NCI-H2029 treated with DMSO at 0.1 percent for 48 hours (cell line): ENCODE results near the gene GRAMD4.

Source experiments
- DNase-seq: peaks from one replicate; lab custom pipeline; 2025; lab: John Stamatoyannopoulos, UW

Gene GRAMD4

DNA sequence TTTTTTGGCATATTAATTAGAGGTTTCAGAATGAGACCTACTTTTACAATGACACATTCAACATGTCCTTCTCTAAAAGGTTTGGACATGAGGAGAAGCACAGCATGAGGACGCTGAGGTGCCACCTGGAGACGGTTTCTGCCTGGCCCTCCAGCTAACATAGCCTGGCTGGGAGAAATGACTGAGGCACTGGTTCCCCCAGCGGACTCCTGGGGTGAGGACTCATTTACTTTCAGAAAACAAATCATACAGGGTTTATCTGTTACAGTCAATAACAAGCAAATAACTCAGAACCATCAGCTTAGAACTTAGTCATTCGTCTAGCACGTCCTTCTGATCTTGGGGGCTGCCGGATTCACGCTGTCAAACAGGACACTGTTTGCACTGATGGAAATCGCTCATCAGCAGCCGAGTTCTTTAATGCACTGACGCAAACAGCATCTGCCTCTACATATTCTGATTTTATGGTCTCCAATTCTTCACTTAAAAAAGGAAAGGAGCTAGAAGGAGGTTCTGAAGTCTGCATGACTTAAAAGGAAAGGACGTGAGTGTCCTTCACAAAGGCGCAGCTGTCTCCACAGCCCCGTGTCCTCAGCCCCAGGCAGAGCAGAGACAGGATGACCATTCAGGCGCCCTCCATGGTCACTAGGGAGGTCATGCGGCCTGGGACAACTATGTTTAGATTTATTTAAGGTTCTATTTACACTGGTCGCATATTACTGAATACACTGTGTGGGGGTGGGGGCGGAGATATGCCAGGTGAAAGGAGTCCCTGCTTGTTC, 73.6 kb downstream of the GRAMD4 start:
- no peak for DNase-seq

DNA sequence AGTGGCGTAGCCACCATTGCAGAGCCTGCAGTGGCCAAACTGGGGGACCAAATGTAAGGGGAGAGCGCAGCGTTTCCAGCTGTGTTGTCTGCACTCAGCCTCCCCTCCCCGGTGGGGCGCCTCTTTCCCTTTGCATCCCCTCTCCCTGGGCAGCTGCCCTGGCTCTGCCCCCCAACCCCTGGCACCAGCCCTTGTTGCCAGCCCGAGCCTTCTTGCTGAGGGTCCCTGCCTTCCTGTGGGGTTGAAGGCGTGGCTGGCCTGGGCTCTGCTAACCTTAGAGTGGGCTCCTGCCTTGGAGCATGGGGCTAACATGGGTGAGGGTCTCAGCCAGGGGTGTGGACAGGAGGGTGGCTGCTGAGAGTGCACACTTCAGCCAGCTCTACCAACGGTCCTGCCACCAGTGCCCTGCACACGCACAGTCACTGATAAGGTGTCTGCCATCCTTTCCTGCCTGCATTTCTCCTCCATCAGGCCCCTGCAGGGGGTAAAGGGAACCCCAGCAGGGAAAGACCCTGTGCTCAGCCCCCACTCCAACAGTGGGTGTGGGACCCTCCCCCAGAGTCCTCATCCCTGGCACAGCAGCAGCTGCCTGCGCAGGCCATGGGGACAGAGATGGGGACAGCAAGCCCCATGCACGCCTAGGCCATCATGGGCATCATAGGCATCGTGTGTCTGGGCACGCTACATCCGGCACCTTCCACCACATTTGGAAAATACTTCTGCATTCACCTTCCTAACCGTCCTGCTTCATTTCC, 74.4 kb downstream of the GRAMD4 start:
- no peak for DNase-seq

DNA sequence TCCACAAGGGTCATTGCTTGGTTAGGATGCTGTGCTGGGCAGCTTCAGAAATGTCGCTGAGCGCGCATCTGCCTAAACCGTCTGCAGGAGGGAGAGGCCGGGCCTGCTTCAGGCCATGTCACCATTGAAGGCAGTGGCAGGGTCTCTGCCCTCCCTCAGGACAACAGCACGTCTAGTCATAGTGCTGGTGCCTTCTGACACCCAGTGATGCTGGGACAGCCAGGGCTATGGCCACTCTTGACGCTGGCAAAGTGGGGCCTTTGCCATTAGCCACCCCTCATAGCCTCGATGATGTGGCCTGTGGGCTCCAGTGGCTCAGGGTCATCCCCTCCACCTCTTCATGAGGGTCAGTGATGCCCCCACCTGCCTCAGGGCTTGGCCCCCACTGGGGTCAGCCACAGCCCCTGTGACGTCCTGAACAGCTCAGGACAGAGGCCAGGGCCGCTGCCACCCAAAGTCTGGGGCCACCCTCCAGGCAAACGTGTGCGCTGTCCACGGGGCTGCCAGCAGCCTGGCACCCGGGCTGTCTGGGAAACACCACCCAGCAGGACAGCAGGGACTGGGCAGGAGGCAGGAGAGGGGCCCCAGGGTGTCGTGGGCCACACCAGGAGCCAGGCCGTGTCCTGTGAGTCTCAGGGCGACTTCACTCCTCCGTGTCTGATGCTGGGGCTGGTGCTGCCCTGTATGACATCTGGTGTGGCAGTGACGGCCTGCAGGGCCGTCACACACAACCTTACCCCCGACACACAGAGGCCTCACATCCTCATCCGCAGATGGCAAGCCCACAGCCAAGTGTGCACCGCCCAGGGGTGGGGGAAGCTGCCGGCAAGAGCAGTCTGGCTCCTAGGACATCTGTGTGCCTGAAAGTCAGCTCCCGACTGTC, 75.4 kb downstream of the GRAMD4 start:
- DNase-seq: no peak

DNA sequence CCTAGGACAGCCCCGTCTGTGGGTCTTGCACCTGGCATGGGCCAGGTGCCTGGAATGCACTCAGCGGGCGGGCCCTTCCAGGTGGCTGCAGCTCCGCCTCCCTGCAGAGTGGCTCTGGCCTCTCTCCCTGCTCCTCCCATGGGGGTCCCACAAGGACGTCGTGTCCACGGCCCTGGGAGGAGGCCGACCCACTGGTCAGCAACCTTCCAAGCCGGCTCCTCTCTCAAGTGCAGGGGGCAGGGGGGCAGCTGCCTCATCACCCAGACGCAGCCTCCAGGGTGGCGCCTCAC, 76.0 kb downstream of the GRAMD4 start:
- DNase-seq: no peak

DNA sequence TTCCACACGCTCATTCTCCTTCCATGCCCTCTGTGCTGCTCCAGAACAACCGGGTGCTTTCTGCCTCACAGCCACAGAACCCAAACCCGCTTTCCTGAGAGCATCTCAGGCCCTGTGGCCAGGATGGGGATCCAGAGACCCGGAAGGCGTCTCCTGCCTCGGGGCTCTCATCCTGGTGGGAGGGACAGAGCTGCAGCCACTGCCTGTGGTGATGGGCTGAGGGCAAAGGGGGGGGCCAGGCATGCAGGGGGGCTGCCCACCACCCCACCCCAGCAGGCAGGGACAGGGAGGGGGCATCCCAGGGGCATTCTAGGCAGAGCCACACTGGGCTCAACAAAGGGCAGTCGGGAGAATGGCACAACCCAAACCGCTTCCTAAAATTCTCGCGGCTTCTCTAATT, 76.4 kb downstream of the GRAMD4 start:
- no peak for DNase-seq

DNA sequence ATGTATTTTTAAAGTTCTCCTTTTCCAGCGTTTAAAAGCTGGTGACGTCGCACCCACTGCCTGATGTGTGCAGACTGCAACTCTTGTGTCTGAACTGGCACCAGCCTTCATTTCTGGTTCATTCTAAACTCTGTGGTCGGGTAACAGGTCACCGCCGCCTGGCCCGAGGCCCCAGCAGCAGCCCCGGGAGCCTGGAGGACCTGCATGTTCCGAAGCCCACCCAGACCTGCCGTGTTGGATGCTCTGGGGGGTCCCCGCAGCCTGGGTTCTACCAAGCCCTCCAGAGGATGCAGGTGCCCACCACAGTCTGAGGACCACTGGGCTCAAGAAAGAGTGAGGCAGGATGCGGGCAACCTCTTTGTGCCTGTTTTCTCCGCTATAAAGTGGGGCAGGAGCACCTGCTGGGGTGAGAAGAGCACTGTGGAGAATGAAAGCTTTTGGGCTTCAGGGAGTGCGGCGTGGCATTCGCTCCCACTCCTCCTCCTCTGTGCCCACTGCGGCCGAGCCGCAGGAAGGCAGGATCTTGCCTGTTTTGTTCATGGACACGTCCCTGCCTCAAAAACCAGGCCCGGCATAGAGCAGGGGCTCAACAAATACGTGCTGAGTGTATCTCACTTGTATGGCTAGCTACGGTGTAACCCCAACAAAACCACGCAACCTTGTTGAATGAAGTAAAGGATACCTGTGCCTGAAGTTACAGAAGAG, 77.8 kb downstream of the GRAMD4 start:
- no peak for DNase-seq

GRCh38 chr22:46699091-46699490, 78.9 kb downstream of the GRAMD4 start:
- no peak for DNase-seq

DNA sequence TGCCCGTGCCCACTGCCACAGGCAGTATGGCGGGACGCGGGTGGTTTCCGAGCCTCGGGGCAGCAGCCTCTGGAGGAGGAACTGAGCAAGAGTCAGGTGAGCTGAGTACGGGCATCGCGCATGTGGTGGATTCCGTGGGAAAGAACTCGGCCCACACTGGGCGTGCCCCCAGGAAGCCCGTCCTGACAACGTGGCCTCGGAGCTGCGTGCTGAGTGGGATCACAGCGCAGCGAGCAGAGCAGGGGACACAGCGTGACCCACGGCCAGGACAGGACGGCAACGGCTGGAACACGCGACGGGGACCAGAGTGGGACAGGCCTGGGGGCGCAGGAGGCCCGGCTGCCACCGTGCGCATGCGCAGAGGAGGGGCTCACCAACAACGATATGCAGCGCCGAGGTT, 81.1 kb downstream of the GRAMD4 start:
- DNase-seq: no peak

DNA sequence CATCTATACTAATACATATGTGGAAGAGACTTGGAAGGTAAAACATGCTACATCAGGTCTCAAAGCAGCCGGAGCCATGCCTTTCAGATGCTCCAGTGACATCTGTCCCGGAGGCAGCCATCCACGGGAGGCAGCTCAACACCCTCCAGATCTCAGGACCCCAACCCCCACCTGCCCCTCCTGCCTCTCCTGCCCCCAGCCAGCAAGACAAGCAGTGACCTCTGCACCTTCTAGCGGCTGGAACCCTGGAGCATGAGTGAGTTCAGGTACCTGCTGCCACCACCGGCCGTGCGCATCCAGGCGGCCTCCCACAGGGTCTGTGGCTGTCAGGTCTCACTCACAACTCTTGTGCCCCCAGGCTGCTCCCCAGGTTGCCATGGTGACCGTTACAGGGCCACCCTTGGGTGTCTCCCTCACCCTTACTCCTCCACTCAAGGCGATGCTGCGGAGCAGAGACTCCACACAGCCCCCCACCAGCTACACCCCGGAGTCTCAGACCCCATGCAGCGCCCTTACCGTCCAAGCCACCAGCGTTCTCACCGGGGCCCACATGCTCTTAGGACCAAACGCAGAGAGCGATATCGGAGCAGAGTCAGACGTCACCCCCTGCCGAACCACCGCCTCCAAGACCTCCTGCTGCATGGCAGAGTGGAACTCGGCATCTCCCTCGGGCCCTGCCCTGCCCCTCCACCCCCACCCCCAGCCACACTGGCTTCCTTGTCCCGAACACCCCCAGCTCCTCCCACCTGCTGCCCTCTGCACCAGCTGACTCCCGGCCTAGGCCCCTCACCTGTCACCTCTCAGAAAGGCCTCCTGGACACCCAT, 83.2 kb downstream of the GRAMD4 start:
- no peak for DNase-seq

DNA sequence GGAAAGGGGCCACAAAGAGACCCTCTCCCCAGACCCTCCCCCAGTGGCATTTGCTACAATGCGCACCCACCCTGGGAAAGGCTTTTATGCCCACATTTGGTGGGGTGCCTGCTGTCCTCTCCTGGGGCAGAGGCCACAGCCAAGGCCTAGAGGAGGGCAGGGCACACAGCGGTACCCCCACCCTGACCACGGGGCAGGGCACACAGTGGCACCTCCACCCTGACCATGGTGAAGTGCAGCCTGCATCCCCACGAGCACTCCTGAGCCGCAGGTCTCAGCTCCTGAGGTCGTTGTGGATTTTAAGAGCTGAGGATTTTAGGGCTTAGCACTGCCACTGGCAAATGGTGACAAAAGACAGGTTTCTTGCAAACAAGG, 83.8 kb downstream of the GRAMD4 start:
- DNase-seq: no peak

GRCh38 chr22:46706060-46706459, 85.9 kb downstream of the GRAMD4 start:
- no peak for DNase-seq

- no peak for DNase-seq
Observed at GRCh38 chr22:46707305-46707704, 87.1 kb downstream of the GRAMD4 start.

DNA sequence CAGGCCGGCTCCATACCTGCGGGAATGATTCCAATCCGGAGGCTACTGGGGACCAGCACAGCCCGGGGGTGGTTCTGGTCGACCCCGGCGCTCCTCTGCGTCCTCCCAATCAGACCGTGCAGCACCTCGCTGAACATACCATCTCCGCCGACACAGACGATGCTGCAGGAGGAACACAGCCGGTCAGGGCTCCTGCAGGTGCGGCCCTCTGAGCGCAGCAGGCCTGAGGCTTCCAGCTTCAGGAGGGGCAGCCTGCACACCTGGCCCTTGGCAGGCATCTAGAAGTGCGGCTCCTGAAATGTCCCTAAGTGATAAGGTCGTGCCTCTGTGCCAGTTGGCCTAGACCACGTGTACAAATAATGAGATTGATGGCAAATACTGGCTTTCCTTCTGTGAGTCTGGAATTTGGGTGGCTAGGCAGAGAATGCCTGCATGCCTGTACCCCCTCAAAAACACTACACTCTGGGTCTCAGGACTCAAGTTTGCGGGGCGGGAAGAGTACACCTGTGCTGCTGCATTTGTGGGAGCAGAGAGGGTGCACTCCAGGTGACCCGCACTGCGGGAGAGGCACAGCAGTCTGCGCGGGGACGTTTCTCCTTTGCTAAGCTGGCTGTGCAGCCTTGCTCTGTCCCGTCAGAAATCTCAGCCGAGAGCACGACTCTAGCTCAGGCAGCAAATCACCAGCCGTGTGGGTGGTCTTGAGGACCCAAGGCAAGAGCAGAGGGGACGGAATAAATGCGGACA, 87.8 kb downstream of the GRAMD4 start:
- DNase-seq: no peak

GRCh38 chr22:46708766-46709330, 88.7 kb downstream of the GRAMD4 start:
- no peak for DNase-seq

- no peak for DNase-seq
Observed at GRCh38 chr22:46710806-46711205, 90.6 kb downstream of the GRAMD4 start.

- no peak for DNase-seq
Observed at GRCh38 chr22:46712288-46712687, 92.1 kb downstream of the GRAMD4 start.

- DNase-seq: no peak
Observed at GRCh38 chr22:46714550-46714949, 94.4 kb downstream of the GRAMD4 start.

DNA sequence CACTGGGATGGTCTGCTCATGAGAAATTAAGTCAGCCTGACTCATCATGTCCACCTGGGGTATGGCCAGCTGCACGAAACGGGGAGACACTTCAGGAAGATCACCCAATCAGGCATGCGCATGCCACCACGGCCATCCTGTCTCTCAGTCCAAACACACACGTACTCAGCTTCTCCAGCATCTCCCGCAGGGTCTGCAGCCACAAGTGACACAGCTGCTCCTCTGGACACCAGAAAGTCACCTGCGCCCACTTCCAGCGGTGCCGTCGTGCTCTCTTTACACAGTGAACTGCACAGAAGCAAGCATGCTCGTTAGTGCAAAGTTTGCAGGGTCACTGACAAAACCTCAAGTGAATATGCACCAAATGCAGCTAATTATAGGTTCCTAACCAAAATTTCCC, 99.7 kb downstream of the GRAMD4 start:
- DNase-seq: no peak

- no peak for DNase-seq
Observed at GRCh38 chr22:46721501-46722085, 101.4 kb downstream of the GRAMD4 start.

- no peak for DNase-seq
Observed at GRCh38 chr22:46723882-46724281, 103.7 kb downstream of the GRAMD4 start.
